Sigmoid colon (tissue), 7 donors: ENCODE results near the gene MIGA2. TPM values are rescaled to one million over a fixed set of nuclear protein-coding genes. Genes with fewer than 3 reads are reported as not detected.
"Not testable (repeated sequence)": the region's sequence is repeated elsewhere in the genome, so short reads cannot be mapped to it uniquely, and the experiment has no call there.

ENCODE experiments used
- DNase-seq: peaks from one replicate; pipeline ENCODE4 v3.0.0-alpha.2; 2019
- H3K27ac ChIP-seq, 4 donors: fragments of 200-600 bp; sonication (generic); one replicate each; pipeline ENCODE4 v1.5.1; 2016 to 2019; ENCODE audit warnings: mild to moderate bottlenecking in 1 of 4
- H3K27me3 ChIP-seq, 3 donors: fragments of 200-600 bp; sonication (generic); one replicate each; pipeline ENCODE4 v1.5.1; 2019; ENCODE audit warnings: mild to moderate bottlenecking in 1 of 3
- H3K36me3 ChIP-seq, 4 donors: fragments of 200-600 bp; sonication (generic); one replicate each; pipeline ENCODE4 v1.5.1; 2016 to 2019
- H3K4me1 ChIP-seq, 4 donors: fragments of 200-600 bp; sonication (generic); one replicate each; pipeline ENCODE4 v1.5.1; 2017 to 2019
- H3K4me3 ChIP-seq, 4 donors: fragments of 200-600 bp; sonication (generic); one replicate each; pipeline ENCODE4 v1.5.1; 2017 to 2019; ENCODE audit warnings: mild to moderate bottlenecking in 2 of 4, moderate library complexity in 1 of 4
- H3K9me3 ChIP-seq, 4 donors: fragments of 200-600 bp in 3 of 4; sonication (generic) in 3 of 4; one replicate each; pipeline versions ENCODE4 v1.5.1 to v1.6.1; 2013 to 2019
- CTCF ChIP-seq, 4 experiments: fragments of 450-650 bp in 3 of 4; fragments of 200-600 bp in 1 of 4; IDR thresholded peaks; one replicate each; pipeline ENCODE4 v1.5.1; 2016 to 2019; ENCODE audit warnings: antibody characterized with exemption in 4 of 4, mild to moderate bottlenecking in 3 of 4, moderate library complexity in 2 of 4
- EP300 ChIP-seq, 4 donors: sonication (generic); formaldehyde crosslinking; IDR thresholded peaks; one replicate each; pipeline ENCODE4 v1.6.1; 2017; ENCODE audit warnings: antibody characterized with exemption in 4 of 4
- POLR2A ChIP-seq, 2 donors: fragments of 450-650 bp; IDR thresholded peaks; one replicate each; pipeline ENCODE4 v1.6.1; 2016; ENCODE audit warnings: antibody characterized with exemption in 2 of 2, mild to moderate bottlenecking in 2 of 2, moderate library complexity in 2 of 2
- POLR2AphosphoS5 ChIP-seq, 4 donors: sonication (generic); formaldehyde crosslinking; IDR thresholded peaks; one replicate each; pipeline ENCODE4 v1.6.1; 2017; ENCODE audit warnings: antibody characterized with exemption in 4 of 4
- WGBS, 2 donors: extraction: QIAGEN DNeasy Blood & Tissue Kit; methylation state at CpG; one replicate each; pipeline ENCODE4 v1.1.7; 2013; 5-methylcytosine and 5-hydroxymethylcytosine counted together
- intact Hi-C: fragments of 100-400 bp; cut with DNase I; formaldehyde crosslinking; loops from one replicate; pipeline ENCODE4 v1.15.1; 2023
- polyA plus RNA-seq, 3 donors: library from polyadenylated mRNA; stranded (reverse); fragments of 200-250 nt; gene quantifications; one replicate each; pipeline ENCODE4 v1.2.3, GENCODE V29; 2013
- total RNA-seq, 4 donors: library from RNA; depleted of rRNA; stranded (reverse); fragments of >200 nt; gene quantifications; one replicate each; pipeline ENCODE4 v1.1.0, GENCODE V29; 2016
- donor health status: healthy with polysubstance abuse.
- donor health status: Bipolar disorder and iron deficiency.
- donor health status: healthy.

The MIGA2 gene
- total and polyA plus RNA-seq, 7 donors: 8.4 to 44.3 (median 21.4) TPM

- Histone ChIP-seq H3K27ac (no peak overlapping the region), H3K4me1 (peaks cover 0 to 23% (median 17%) of the 10 kb centered on the region in 4 donors), H3K36me3 (no peaks in the 10 kb centered on the region), H3K27me3 (no peaks in the 10 kb centered on the region), H3K4me3 (no peak overlapping the region), H3K9me3 (no peaks in the 10 kb centered on the region)
- intact Hi-C loops: no loop called here
- 90% methylated on average over 12 of the region's 12 CpGs for WGBS, 2 donors
- TF ChIP-seq POLR2AphosphoS5 (IDR thresholded peaks at IDR 0.05): no peak
- no peak for TF ChIP-seq CTCF (IDR thresholded peaks at IDR 0.05)
- no peak for TF ChIP-seq EP300 (IDR thresholded peaks at IDR 0.05)
- no peak for TF ChIP-seq POLR2A (IDR thresholded peaks at IDR 0.05)
- DNase-seq: no peak
Observed at GRCh38 chr9:129032541-129033159, 3.8 kb upstream of the MIGA2 start.

- H3K27ac ChIP-seq: no peak overlapping the region
- intact Hi-C loops: no loop called here
- peaks cover 0 to 27% (median 22%) of the 10 kb centered on the region in 4 donors for H3K4me1 ChIP-seq
- no peak for DNase-seq
- WGBS, 2 donors: 49 to 83% methylated on average over 8 of the region's 8 CpGs
- no peaks in the 10 kb centered on the region for H3K9me3 ChIP-seq
- H3K27me3 ChIP-seq: no peaks in the 10 kb centered on the region
- H3K4me3 ChIP-seq: no peak overlapping the region
- H3K36me3 ChIP-seq: no peaks in the 10 kb centered on the region
- TF ChIP-seq POLR2AphosphoS5 (IDR thresholded peaks at IDR 0.05) (no peak), POLR2A (IDR thresholded peaks at IDR 0.05) (no peak), EP300 (IDR thresholded peaks at IDR 0.05) (no peak)
Observed at GRCh38 chr9:129033216-129033615, 3.2 kb upstream of the MIGA2 start.

GRCh38 chr9:129035838-129036237 is 588 bp upstream of the MIGA2 start:
- WGBS, 2 donors: 21 to 58% methylated on average over 13 of the region's 13 CpGs
- intact Hi-C loops: loop anchor here (5.0 kb wide), 1 partner anchor 46 kb away; the partner anchor contains the start of gene DOLPP1

GRCh38 chr9:129036923-129037766 is 719 bp downstream of the MIGA2 start:
- DNase-seq: no peak
- 7 to 14% methylated on average over 32 of the region's 32 CpGs for WGBS, 2 donors
- Histone ChIP-seq H3K27me3 (no peaks in the 10 kb centered on the region), H3K27ac (peak overlapping the region; percentile 82 to 88 (median 85)), H3K36me3 (peaks cover 0 to 18% (median 11%) of the 10 kb centered on the region in 4 donors), H3K9me3 (no peaks in the 10 kb centered on the region), H3K4me1 (peaks cover 0 to 25% (median 23%) of the 10 kb centered on the region in 4 donors), H3K4me3 (peak overlapping the region; percentile 74 to 96 (median 84))
- TF ChIP-seq POLR2A (IDR thresholded peaks at IDR 0.05) (no peak), CTCF (IDR thresholded peaks at IDR 0.05) (no peak), EP300 (IDR thresholded peaks at IDR 0.05) (no peak), POLR2AphosphoS5 (IDR thresholded peaks at IDR 0.05) (no peak)
- intact Hi-C loops: loop anchor here (5.0 kb wide), 1 partner anchor 45 kb away; the partner anchor contains the start of gene DOLPP1

More at GRCh38 chr9:129035838-129036237, 588 bp upstream of the MIGA2 start:
- TF ChIP-seq CTCF (IDR thresholded peaks at IDR 0.05): peak in 1 of 4 experiments; percentile 9
- H3K9me3 ChIP-seq, H3K27me3 ChIP-seq, H3K36me3 ChIP-seq, DNase-seq: not testable (repeated sequence)
- H3K27ac ChIP-seq: peak overlapping the region; percentile 84 to 88 (median 86)
- peak overlapping the region; percentile 13 to 96 (median 80) for H3K4me3 ChIP-seq
- H3K4me1 ChIP-seq: peaks cover 0 to 25% (median 23%) of the 10 kb centered on the region in 4 donors

GRCh38 chr9:129037767-129038098 is 1.3 kb downstream of the MIGA2 start:
- DNase-seq: peak; percentile 80
- Histone ChIP-seq H3K36me3 (peaks cover 0 to 24% (median 15%) of the 10 kb centered on the region in 4 donors), H3K27me3 (no peaks in the 10 kb centered on the region), H3K27ac (peak overlapping the region; percentile 82 to 88 (median 85)), H3K4me3 (peak overlapping the region in 3 of 4 donors; percentile 74 to 96 (median 87)), H3K4me1 (peaks cover 0 to 25% (median 23%) of the 10 kb centered on the region in 4 donors), H3K9me3 (no peaks in the 10 kb centered on the region)
- TF ChIP-seq CTCF (IDR thresholded peaks at IDR 0.05): no peak
- no peak for TF ChIP-seq POLR2A (IDR thresholded peaks at IDR 0.05)
- TF ChIP-seq EP300 (IDR thresholded peaks at IDR 0.05): no peak
- TF ChIP-seq POLR2AphosphoS5 (IDR thresholded peaks at IDR 0.05): peak in 3 of 4 donors; percentile 9 to 51 (median 44)
- intact Hi-C loops: loop anchor here (5.0 kb wide), 1 partner anchor 45 kb away; the partner anchor contains the start of gene DOLPP1
- WGBS, 2 donors: 63 to 70% methylated on average over 6 of the region's 6 CpGs
